Body of pancreas (tissue), 4 donors: ENCODE measurements around the gene ABHD5. TPM values are rescaled to one million over a fixed set of nuclear protein-coding genes. Genes with fewer than 3 reads are reported as not detected.

Source experiments
- ATAC-seq: fragments of 150-250 bp; one replicate; pipeline ENCODE4 v1.9.1; 2016
- DNase-seq, 4 donors: peaks; one replicate each; pipeline ENCODE4 v3.0.0-alpha.2; 2019
- H3K27ac ChIP-seq, 4 donors: fragments of 200-600 bp; sonication (generic); 1 replicate in 3 of 4; 2 replicates in 1 of 4; pipeline versions ENCODE4 v1.5.1 to v1.6.1; 2016 to 2019; ENCODE audit warnings: mild to moderate bottlenecking in 1 of 4, mixed read lengths in 1 of 4, moderate library complexity in 1 of 4
- H3K27me3 ChIP-seq, 2 donors: fragments of 200-600 bp; sonication (generic); one replicate each; pipeline ENCODE4 v1.6.0; 2016; ENCODE audit warnings: mild to moderate bottlenecking in 1 of 2
- H3K36me3 ChIP-seq, 2 donors: fragments of 200-600 bp; sonication (generic); replicated peaks in 1 of 2; 2 replicates each; pipeline ENCODE4 v1.5.1; 2016; ENCODE audit warnings: low read depth in 2 of 2; ENCODE audit not compliant: insufficient read depth in 1 of 2
- H3K4me1 ChIP-seq: fragments of 200-600 bp; sonication (generic); one replicate; pipeline ENCODE4 v1.6.0; 2016
- H3K4me3 ChIP-seq, 2 donors: fragments of 200-600 bp; sonication (generic); 1 replicate in 1 of 2; 2 replicates in 1 of 2; pipeline ENCODE4 v1.5.1; 2016 to 2019
- H3K9me3 ChIP-seq, 3 donors: fragments of 200-600 bp; sonication (generic); 1 replicate in 2 of 3; 2 replicates in 1 of 3; pipeline ENCODE4 v1.5.1; 2016
- CTCF ChIP-seq, 7 experiments: fragments of 450-650 bp in 4 of 7; fragments of 200-600 bp in 3 of 7; sonication (generic) in 3 of 7; IDR thresholded peaks; one replicate each; pipeline ENCODE4 v1.5.1; 2016 to 2019; ENCODE audit warnings: antibody characterized with exemption in 7 of 7
- POLR2A ChIP-seq, 3 donors: fragments of 450-650 bp; IDR thresholded peaks; one replicate each; pipeline ENCODE4 v1.6.1; 2016; ENCODE audit warnings: antibody characterized with exemption in 3 of 3, mild to moderate bottlenecking in 2 of 3
- WGBS, 2 donors: methylation state at CpG; one replicate each; pipeline ENCODE4 v1.1.5; 2017; 5-methylcytosine and 5-hydroxymethylcytosine counted together
- intact Hi-C: fragments of 100-400 bp; cut with DNase I; formaldehyde crosslinking; loops from one replicate; pipeline ENCODE4 v1.15.1; 2023
- total RNA-seq, 2 donors: library from RNA; depleted of rRNA; stranded (reverse); fragments of >200 nt; gene quantifications; one replicate each; pipeline ENCODE4 v1.1.0, GENCODE V29; 2016

Gene ABHD5
- total RNA-seq, 2 donors from 2014 or later, result 14.8 to 21.8 TPM

DNA sequence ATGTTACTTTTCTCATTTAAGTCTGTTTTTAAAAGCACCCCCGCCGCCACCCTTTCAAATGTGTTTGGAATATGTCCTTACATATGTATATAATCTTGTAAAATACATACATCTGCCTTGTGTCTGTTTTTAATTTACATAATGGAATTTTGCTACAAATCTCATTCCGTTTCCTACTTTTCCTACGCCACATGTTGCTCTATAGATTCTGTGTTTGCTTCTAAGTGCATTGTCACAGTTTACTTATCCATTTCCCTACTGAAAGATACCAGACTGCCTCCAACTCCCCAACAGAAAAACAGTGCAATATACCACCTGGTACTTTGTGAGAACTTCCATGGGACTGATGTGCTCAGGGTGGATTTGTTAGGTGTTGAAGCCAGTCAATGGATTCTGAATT lies 70.2 kb downstream of the ABHD5 start:
- no peaks in the 10 kb centered on the region for H3K9me3 ChIP-seq
- H3K4me3 ChIP-seq, result no peak overlapping the region
- intact Hi-C loops, result no loop called here
- no peaks in the 10 kb centered on the region for H3K4me1 ChIP-seq
- 86 to 88% methylated on average over 4 of the region's 4 CpGs for WGBS, 2 donors
- H3K27me3 ChIP-seq, result no peaks in the 10 kb centered on the region
- ATAC-seq (no peak), DNase-seq (no peak)
- TF ChIP-seq POLR2A (IDR thresholded peaks at IDR 0.05) (no peak), CTCF (IDR thresholded peaks at IDR 0.05) (no peak)
- no peaks in the 10 kb centered on the region for H3K36me3 ChIP-seq
- H3K27ac ChIP-seq, result no peak overlapping the region

DNA sequence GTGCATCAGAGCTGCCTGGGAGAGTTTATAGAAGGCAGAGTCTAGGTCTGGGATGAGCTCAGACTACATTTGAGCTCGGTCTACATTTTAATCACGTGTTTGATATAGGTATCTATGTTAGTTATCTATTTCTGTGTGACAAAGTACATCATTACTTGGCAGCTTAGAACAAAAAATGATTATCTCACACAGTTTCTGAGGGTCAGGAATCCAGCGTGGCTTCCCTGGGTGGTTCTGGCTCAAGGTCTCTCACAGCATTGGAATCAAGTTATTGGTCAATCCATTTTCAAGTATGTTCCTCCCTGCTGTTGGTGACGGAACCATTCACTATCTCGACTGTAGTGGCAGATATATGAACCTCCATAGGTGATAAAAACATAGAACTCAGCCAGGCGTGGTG lies 71.7 kb downstream of the ABHD5 start:
- Histone ChIP-seq H3K36me3 (no peaks in the 10 kb centered on the region), H3K27ac (no peak overlapping the region), H3K27me3 (no peaks in the 10 kb centered on the region), H3K4me1 (no peaks in the 10 kb centered on the region), H3K9me3 (no peaks in the 10 kb centered on the region), H3K4me3 (no peak overlapping the region)
- DNase-seq (no peak), ATAC-seq (no peak)
- TF ChIP-seq POLR2A (IDR thresholded peaks at IDR 0.05), result no peak
- TF ChIP-seq CTCF (IDR thresholded peaks at IDR 0.05), result no peak
- intact Hi-C loops, result no loop called here
- WGBS, 2 donors, result 62 to 63% methylated on average over 6 of the region's 6 CpGs

- H3K4me1 ChIP-seq, result peaks cover 8% of the 10 kb centered on the region
- TF ChIP-seq POLR2A (IDR thresholded peaks at IDR 0.05) (no peak), CTCF (IDR thresholded peaks at IDR 0.05) (no peak)
- H3K4me3 ChIP-seq, result no peak overlapping the region
- 61 to 63% methylated on average over 2 of the region's 2 CpGs for WGBS, 2 donors
- H3K36me3 ChIP-seq, result no peaks in the 10 kb centered on the region
- ATAC-seq (no peak), DNase-seq (no peak)
- H3K9me3 ChIP-seq, result no peaks in the 10 kb centered on the region
- H3K27me3 ChIP-seq, result no peaks in the 10 kb centered on the region
- intact Hi-C loops, result no loop called here
- no peak overlapping the region for H3K27ac ChIP-seq
These were observed 73.3 kb downstream of the ABHD5 start for GRCh38 chr3:43764056-43764455.

GRCh38 chr3:43764471-43764870 lies 73.7 kb downstream of the ABHD5 start:
- intact Hi-C loops, result no loop called here
- H3K27ac ChIP-seq, result no peak overlapping the region
- ATAC-seq (no peak), DNase-seq (no peak)
- H3K4me1 ChIP-seq, result peaks cover 12% of the 10 kb centered on the region
- TF ChIP-seq POLR2A (IDR thresholded peaks at IDR 0.05) (no peak), CTCF (IDR thresholded peaks at IDR 0.05) (no peak)
- H3K27me3 ChIP-seq, result no peaks in the 10 kb centered on the region
- no peak overlapping the region for H3K4me3 ChIP-seq
- H3K9me3 ChIP-seq, result no peaks in the 10 kb centered on the region
- WGBS, 2 donors, result 88 to 96% methylated on average over 2 of the region's 2 CpGs
- no peaks in the 10 kb centered on the region for H3K36me3 ChIP-seq

- TF ChIP-seq POLR2A (IDR thresholded peaks at IDR 0.05) (no peak), CTCF (IDR thresholded peaks at IDR 0.05) (no peak)
- intact Hi-C loops, result no loop called here
- H3K4me1 ChIP-seq, result peaks cover 23% of the 10 kb centered on the region
- H3K36me3 ChIP-seq, result no peaks in the 10 kb centered on the region
- H3K9me3 ChIP-seq, result no peaks in the 10 kb centered on the region
- no peaks in the 10 kb centered on the region for H3K27me3 ChIP-seq
- no peak for ATAC-seq
- no peak overlapping the region for H3K4me3 ChIP-seq
- no peak for DNase-seq
- H3K27ac ChIP-seq, result no peak overlapping the region
- 59 to 60% methylated on average over 4 of the region's 4 CpGs for WGBS, 2 donors
These were observed 74.8 kb downstream of the ABHD5 start for GRCh38 chr3:43765521-43765971.
